Liver (tissue), 9 donors: ENCODE results near the gene THRAP3. TPM values are rescaled to one million over a fixed set of nuclear protein-coding genes. Genes with fewer than 3 reads are reported as not detected.

ENCODE experiments used
- DNase-seq: peaks from one replicate; pipeline ENCODE4 v3.0.0-alpha.2; 2017; ENCODE audit warnings: low spot score
- H3K27ac ChIP-seq, 2 donors: one replicate each; pipeline ENCODE4 v1.7.0; 2013; ENCODE audit warnings: inconsistent platforms in 2 of 2, low read length in 2 of 2, control low read depth in 1 of 2, low read depth in 1 of 2, mild to moderate bottlenecking in 1 of 2
- H3K27me3 ChIP-seq, 4 donors: one replicate each; pipeline versions ENCODE4 v1.6.1 to v1.7.0; 2013; ENCODE audit warnings: low read length in 3 of 4, inconsistent platforms in 1 of 4, mild to moderate bottlenecking in 1 of 4, moderate library complexity in 1 of 4; ENCODE audit not compliant: control insufficient read depth in 4 of 4, insufficient read depth in 4 of 4
- H3K36me3 ChIP-seq, 4 donors: one replicate each; pipeline versions ENCODE4 v1.6.1 to v1.7.0; 2013; ENCODE audit warnings: low read length in 3 of 4, mild to moderate bottlenecking in 3 of 4, low read depth in 1 of 4, moderate library complexity in 1 of 4; ENCODE audit not compliant: control insufficient read depth in 4 of 4, insufficient read depth in 3 of 4
- H3K4me1 ChIP-seq, 4 donors: one replicate each; pipeline versions ENCODE4 v1.6.1 to v1.7.0; 2013; ENCODE audit warnings: low read length in 3 of 4, mild to moderate bottlenecking in 3 of 4, moderate library complexity in 1 of 4; ENCODE audit not compliant: control insufficient read depth in 4 of 4, insufficient read depth in 4 of 4
- H3K4me3 ChIP-seq, 3 donors: one replicate each; pipeline versions ENCODE4 v1.6.1 to v1.7.0; 2013; ENCODE audit warnings: low read length in 3 of 3, control low read depth in 1 of 3, low read depth in 1 of 3, mild to moderate bottlenecking in 1 of 3
- H3K9ac ChIP-seq, 2 donors: one replicate each; pipeline ENCODE4 v1.7.0; 2013; ENCODE audit warnings: low read length in 2 of 2, mild to moderate bottlenecking in 2 of 2, moderate library complexity in 2 of 2, control low read depth in 1 of 2, low read depth in 1 of 2
- H3K9me3 ChIP-seq, 4 donors: one replicate each; pipeline versions ENCODE4 v1.6.1 to v1.7.0; 2013; ENCODE audit warnings: low read length in 3 of 4; ENCODE audit not compliant: control insufficient read depth in 4 of 4
- ATF3 ChIP-seq: IDR thresholded peaks from 2 replicates; pipeline ENCODE4 v1.6.1; 2016; ENCODE audit warnings: antibody characterized with exemption
- CTCF ChIP-seq: fragments of 150-350 bp; IDR thresholded peaks from 2 replicates; pipeline ENCODE4 v1.5.1; 2017; ENCODE audit warnings: improper control_type of control experiment, low read depth, low read length; ENCODE audit not compliant: missing input control
- EGR1 ChIP-seq, 2 donors: IDR thresholded peaks; 2 replicates each; pipeline ENCODE4 v1.6.1; 2016 to 2018; ENCODE audit warnings: antibody characterized with exemption in 2 of 2, low read depth in 2 of 2
- FOXA1 ChIP-seq: IDR thresholded peaks from 2 replicates; pipeline ENCODE4 v1.6.1; 2016; ENCODE audit warnings: antibody characterized with exemption
- FOXA2 ChIP-seq: IDR thresholded peaks from 2 replicates; pipeline ENCODE4 v1.6.1; 2016; ENCODE audit warnings: antibody characterized with exemption
- HNF4G ChIP-seq: IDR thresholded peaks from 2 replicates; pipeline ENCODE4 v1.6.1; 2016; ENCODE audit warnings: antibody characterized with exemption
- JUND ChIP-seq, 2 donors: IDR thresholded peaks; 2 replicates each; pipeline ENCODE4 v1.6.1; 2016; ENCODE audit warnings: antibody characterized with exemption in 2 of 2
- MAX ChIP-seq: IDR thresholded peaks from 2 replicates; pipeline ENCODE4 v1.6.1; 2016; ENCODE audit warnings: antibody characterized with exemption
- RAD21 ChIP-seq, 2 donors: IDR thresholded peaks; 2 replicates each; pipeline ENCODE4 v1.6.1; 2016; ENCODE audit warnings: antibody characterized with exemption in 2 of 2, mild to moderate bottlenecking in 2 of 2
- REST ChIP-seq: IDR thresholded peaks from 2 replicates; pipeline ENCODE4 v1.6.1; 2016; ENCODE audit warnings: antibody characterized with exemption, mild to moderate bottlenecking
- RXRA ChIP-seq, 2 donors: IDR thresholded peaks; 2 replicates each; pipeline ENCODE4 v1.6.1; 2017 to 2018; ENCODE audit warnings: antibody characterized with exemption in 2 of 2, mild to moderate bottlenecking in 1 of 2
- SP1 ChIP-seq: IDR thresholded peaks from 2 replicates; pipeline ENCODE4 v1.6.1; 2018; ENCODE audit warnings: antibody characterized with exemption, mild to moderate bottlenecking
- TAF1 ChIP-seq: conservative IDR thresholded peaks from 2 replicates; pipeline ENCODE4 v1.6.1; 2016; ENCODE audit warnings: antibody characterized with exemption, mild to moderate bottlenecking
- ZBTB33 ChIP-seq: IDR thresholded peaks from 2 replicates; pipeline ENCODE4 v1.6.1; 2016; ENCODE audit warnings: antibody characterized with exemption
- WGBS: extraction: QIAGEN DNeasy Blood & Tissue Kit; methylation state at CpG from one replicate; pipeline ENCODE4 v1.1.7; 2013; 5-methylcytosine and 5-hydroxymethylcytosine counted together
- polyA plus RNA-seq, 2 donors: library from polyadenylated mRNA; stranded (reverse) in 1 of 2; unstranded in 1 of 2; fragments of 200-250 nt in 1 of 2; fragments of >200 nt in 1 of 2; fragmentation: Nextera tagmentation in 1 of 2; extraction: Ambion mirVana in 1 of 2; gene quantifications; one replicate each; pipeline versions ENCODE4 v1.2.1 to v1.2.3, GENCODE V29; 2013 to 2015
- total RNA-seq, 2 donors: library from RNA; depleted of rRNA; stranded (reverse); fragments of >200 nt; gene quantifications; one replicate each; pipeline ENCODE4 v1.2.3, GENCODE V29; 2014
- donor health status: healthy.
- donor health status: healthy.
- donor health status: healthy.
- donor health status: healthy.
- donor health status: healthy.

THRAP3 gene
- total and polyA plus RNA-seq, 4 donors: 21.3 to 55.1 (median 45.8) TPM

GRCh38 chr1:36328088-36328480 lies 103.8 kb downstream of the THRAP3 start:
- DNase-seq: no peak

More at GRCh38 chr1:36328088-36328480, 103.8 kb downstream of the THRAP3 start:
- Histone ChIP-seq H3K9me3 (no peaks in the 10 kb centered on the region), H3K27ac (no peak overlapping the region), H3K9ac (no peak overlapping the region), H3K27me3 (no peaks in the 10 kb centered on the region), H3K4me1 (peaks cover 5 to 13% (median 7%) of the 10 kb centered on the region in 4 donors), H3K36me3 (no peaks in the 10 kb centered on the region), H3K4me3 (no peak overlapping the region)
- TF ChIP-seq CTCF (no peak), ATF3 (no peak), RAD21 (IDR thresholded peaks at IDR 0.05) (no peak), JUND (IDR thresholded peaks at IDR 0.05) (no peak), TAF1 (no peak), SP1 (no peak), FOXA2 (no peak), ZBTB33 (no peak), MAX (no peak), RXRA (IDR thresholded peaks at IDR 0.05) (no peak), HNF4G (no peak), REST (no peak), EGR1 (IDR thresholded peaks at IDR 0.05; ENCODE audit: low read depth in 2 of 2) (no peak), FOXA1 (no peak)
- WGBS: 92% methylated on average over 6 of the region's 6 CpGs
